ENCODE results near the gene TMCC2.

DNA sequence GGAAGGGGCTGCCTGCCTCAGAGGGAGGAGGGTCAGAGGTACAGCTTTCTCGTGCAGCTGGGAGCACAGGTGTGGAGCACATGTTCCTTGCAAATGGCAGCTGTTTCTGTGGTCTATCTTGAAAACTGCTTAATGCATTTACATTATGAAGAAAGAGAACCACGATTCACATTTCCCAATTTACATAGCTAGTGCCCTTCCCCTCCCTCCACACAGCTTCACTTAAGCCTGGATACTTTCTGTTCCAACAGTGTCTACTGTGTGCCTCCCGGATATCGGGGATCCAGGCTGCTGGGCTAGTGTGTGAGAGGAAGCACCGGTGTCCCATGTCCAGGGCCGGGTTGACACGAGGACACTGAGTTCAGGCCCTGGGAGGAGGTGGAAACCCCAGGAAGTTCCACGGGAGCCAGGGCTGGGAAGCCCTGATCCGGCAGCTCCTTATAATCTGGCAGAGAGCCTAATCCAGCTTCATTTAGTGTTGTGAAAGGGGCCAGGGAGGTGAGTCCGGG is 31.6 kb downstream of the TMCC2 start:
- TF ChIP-seq POLR2A (IDR thresholded peaks at IDR 0.05; ENCODE audit: low read length): no peak
- no peak for TF ChIP-seq GATA1 (IDR thresholded peaks at IDR 0.05; ENCODE audit: low read depth, low read length)
